Activated naive CD4-positive, alpha-beta T cell treated with anti-CD3 and anti-CD28 coated beads, Interleukin-2, amount 50 U/mL, for 24 hours (primary cell): ENCODE data around the gene CARD11.

Experiments used
- H3K27ac Mint-ChIP-seq: one replicate; pipeline ENCODE4 v1.8.0; 2021; ENCODE audit warnings: mild to moderate bottlenecking, mixed read lengths
- H3K27me3 Mint-ChIP-seq: one replicate; pipeline ENCODE4 v1.8.0; 2021; ENCODE audit warnings: mixed read lengths
- H3K36me3 Mint-ChIP-seq: one replicate; pipeline ENCODE4 v1.8.0; 2021; ENCODE audit warnings: mixed read lengths
- H3K4me1 Mint-ChIP-seq: one replicate; pipeline ENCODE4 v1.8.0; 2021; ENCODE audit warnings: mixed read lengths
- H3K4me3 Mint-ChIP-seq: one replicate; pipeline ENCODE4 v1.8.0; 2021; ENCODE audit warnings: mild to moderate bottlenecking, mixed read lengths
- H3K9me3 Mint-ChIP-seq: one replicate; pipeline ENCODE4 v1.8.0; 2021; ENCODE audit warnings: mixed read lengths

CARD11 gene

GRCh38 chr7:2930310-2931033, 113.2 kb downstream of the CARD11 start:
- no peaks in the 10 kb centered on the region for H3K27me3 Mint-ChIP-seq
- H3K4me3 Mint-ChIP-seq, result no peak overlapping the region
- no peak overlapping the region for H3K27ac Mint-ChIP-seq
- peaks cover 9% of the 10 kb centered on the region for H3K36me3 Mint-ChIP-seq
- H3K9me3 Mint-ChIP-seq, result no peaks in the 10 kb centered on the region
- H3K4me1 Mint-ChIP-seq, result peaks cover 7% of the 10 kb centered on the region

- Mint-ChIP-seq H3K36me3 (peaks cover 10% of the 10 kb centered on the region), H3K27me3 (no peaks in the 10 kb centered on the region), H3K4me3 (no peak overlapping the region), H3K4me1 (peaks cover 7% of the 10 kb centered on the region), H3K27ac (no peak overlapping the region), H3K9me3 (no peaks in the 10 kb centered on the region)
Observed at GRCh38 chr7:2929321-2930201, 114.1 kb downstream of the CARD11 start.

- Mint-ChIP-seq H3K4me1 (peaks cover 3% of the 10 kb centered on the region), H3K36me3 (peaks cover 8% of the 10 kb centered on the region), H3K4me3 (no peak overlapping the region), H3K9me3 (no peaks in the 10 kb centered on the region), H3K27me3 (no peaks in the 10 kb centered on the region), H3K27ac (no peak overlapping the region)
Observed at GRCh38 chr7:2928613-2929311, 114.9 kb downstream of the CARD11 start.

- Mint-ChIP-seq H3K36me3 (peaks cover 5% of the 10 kb centered on the region), H3K9me3 (no peaks in the 10 kb centered on the region), H3K27ac (no peak overlapping the region), H3K27me3 (no peaks in the 10 kb centered on the region), H3K4me3 (no peak overlapping the region), H3K4me1 (no peaks in the 10 kb centered on the region)
Observed at GRCh38 chr7:2928256-2928612, 115.4 kb downstream of the CARD11 start.

GRCh38 chr7:2927592-2927991, 116.1 kb downstream of the CARD11 start:
- Mint-ChIP-seq H3K27me3 (no peaks in the 10 kb centered on the region), H3K9me3 (no peaks in the 10 kb centered on the region), H3K4me1 (no peaks in the 10 kb centered on the region), H3K4me3 (no peak overlapping the region), H3K36me3 (peaks cover 5% of the 10 kb centered on the region), H3K27ac (peak overlapping the region; percentile 84)

GRCh38 chr7:2926896-2927405, 116.7 kb downstream of the CARD11 start:
- H3K36me3 Mint-ChIP-seq, result peaks cover 5% of the 10 kb centered on the region
- no peaks in the 10 kb centered on the region for H3K9me3 Mint-ChIP-seq
- H3K27ac Mint-ChIP-seq, result no peak overlapping the region
- H3K4me3 Mint-ChIP-seq, result no peak overlapping the region
- no peaks in the 10 kb centered on the region for H3K4me1 Mint-ChIP-seq
- no peaks in the 10 kb centered on the region for H3K27me3 Mint-ChIP-seq

- Mint-ChIP-seq H3K27me3 (no peaks in the 10 kb centered on the region), H3K9me3 (no peaks in the 10 kb centered on the region), H3K4me1 (no peaks in the 10 kb centered on the region), H3K4me3 (no peak overlapping the region), H3K27ac (no peak overlapping the region), H3K36me3 (peaks cover 6% of the 10 kb centered on the region)
Observed at GRCh38 chr7:2926120-2926895, 117.4 kb downstream of the CARD11 start.

- Mint-ChIP-seq H3K27ac (peak overlapping the region; percentile 52), H3K36me3 (peaks cover 13% of the 10 kb centered on the region), H3K27me3 (no peaks in the 10 kb centered on the region), H3K4me1 (no peaks in the 10 kb centered on the region), H3K9me3 (no peaks in the 10 kb centered on the region), H3K4me3 (no peak overlapping the region)
Observed at GRCh38 chr7:2924866-2925840, 118.5 kb downstream of the CARD11 start.

- H3K4me1 Mint-ChIP-seq, result no peaks in the 10 kb centered on the region
- H3K36me3 Mint-ChIP-seq, result peaks cover 18% of the 10 kb centered on the region
- H3K27me3 Mint-ChIP-seq, result no peaks in the 10 kb centered on the region
- no peak overlapping the region for H3K4me3 Mint-ChIP-seq
- H3K9me3 Mint-ChIP-seq, result no peaks in the 10 kb centered on the region
- H3K27ac Mint-ChIP-seq, result no peak overlapping the region
Observed at GRCh38 chr7:2923886-2924574, 119.6 kb downstream of the CARD11 start.

GRCh38 chr7:2923291-2923781, 120.3 kb downstream of the CARD11 start:
- Mint-ChIP-seq H3K36me3 (peaks cover 21% of the 10 kb centered on the region), H3K4me3 (no peak overlapping the region)

GRCh38 chr7:2922866-2923265, 120.8 kb downstream of the CARD11 start:
- Mint-ChIP-seq H3K4me3 (no peak overlapping the region), H3K36me3 (peaks cover 21% of the 10 kb centered on the region), H3K27ac (no peak overlapping the region), H3K27me3 (no peaks in the 10 kb centered on the region), H3K4me1 (no peaks in the 10 kb centered on the region), H3K9me3 (no peaks in the 10 kb centered on the region)

More at GRCh38 chr7:2923291-2923781, 120.3 kb downstream of the CARD11 start:
- H3K27ac Mint-ChIP-seq, result no peak overlapping the region
- no peaks in the 10 kb centered on the region for H3K4me1 Mint-ChIP-seq
- H3K27me3 Mint-ChIP-seq, result no peaks in the 10 kb centered on the region
- no peaks in the 10 kb centered on the region for H3K9me3 Mint-ChIP-seq

GRCh38 chr7:2922348-2922691, 121.3 kb downstream of the CARD11 start:
- Mint-ChIP-seq H3K4me3 (no peak overlapping the region), H3K4me1 (no peaks in the 10 kb centered on the region), H3K36me3 (peaks cover 19% of the 10 kb centered on the region), H3K9me3 (no peaks in the 10 kb centered on the region), H3K27me3 (no peaks in the 10 kb centered on the region), H3K27ac (no peak overlapping the region)

GRCh38 chr7:2921653-2922347, 121.9 kb downstream of the CARD11 start:
- Mint-ChIP-seq H3K27me3 (no peaks in the 10 kb centered on the region), H3K4me3 (no peak overlapping the region), H3K4me1 (no peaks in the 10 kb centered on the region), H3K9me3 (no peaks in the 10 kb centered on the region), H3K27ac (no peak overlapping the region), H3K36me3 (peaks cover 22% of the 10 kb centered on the region)
